K562 (cell line): Measurements from ENCODE around the gene NRSN2. TPM values are rescaled to one million over a fixed set of nuclear protein-coding genes. Genes with fewer than 3 reads are reported as not detected.

Source experiments
- CBX1 ChIP-seq: sonication (generic); IDR thresholded peaks from 2 replicates; pipeline ENCODE4 v1.6.1; 2016; ENCODE audit warnings: antibody characterized with exemption, low read depth, mild to moderate bottlenecking
- CHD1 ChIP-seq: fragments of 200-600 bp; sonication (generic); IDR thresholded peaks from one replicate; pipeline ENCODE4 v1.6.1; 2012; ENCODE audit warnings: mild to moderate bottlenecking, moderate library complexity, low read length, inconsistent platforms
- HDAC8 ChIP-seq: fragments of 450-650 bp; IDR thresholded peaks from 2 replicates; pipeline ENCODE4 v1.6.1; 2016; ENCODE audit warnings: mild to moderate bottlenecking, missing genetic modification characterization, moderate library complexity, missing compliant biosample characterization
- HDGF ChIP-seq: fragments of 450-650 bp; IDR thresholded peaks from 2 replicates; pipeline ENCODE4 v1.6.1; 2016
- MYBL2 ChIP-seq, 2 experiments: fragments of 450-650 bp in 1 of 2; sonication (generic) in 1 of 2; formaldehyde crosslinking in 1 of 2; IDR thresholded peaks; 2 replicates each; pipeline versions ENCODE4 v1.6.1 to v1.8.1; 2017 to 2022; ENCODE audit warnings: borderline replicate concordance in 1 of 2, inconsistent platforms in 1 of 2, low read depth in 1 of 2, mild to moderate bottlenecking in 1 of 2, missing genetic modification reagents in 1 of 2, moderate library complexity in 1 of 2
- NCOA4 ChIP-seq: fragments of 450-650 bp; IDR thresholded peaks from 2 replicates; pipeline ENCODE4 v1.6.1; 2018; ENCODE audit warnings: mild to moderate bottlenecking; ENCODE audit not compliant: partially characterized antibody
- NFIX ChIP-seq: fragments of 250-450 bp; sonication (Bioruptor Pico); IDR thresholded peaks from 2 replicates; pipeline ENCODE4 v1.4.0; 2020; ENCODE audit warnings: low read depth, mild to moderate bottlenecking, moderate library complexity
- POLR3A ChIP-seq: IDR thresholded peaks from 2 replicates; pipeline ENCODE4 v1.6.1; 2011; ENCODE audit warnings: borderline replicate concordance, mild to moderate bottlenecking, moderate library complexity; ENCODE audit not compliant: insufficient read length, insufficient read depth; ENCODE audit errors: extremely low read depth
- ZNF124 ChIP-seq: sonication (generic); formaldehyde crosslinking; IDR thresholded peaks from 2 replicates; pipeline ENCODE4 v1.8.1; 2022; ENCODE audit warnings: missing genetic modification reagents
- ZNF76 ChIP-seq: fragments of 250-450 bp; sonication (Bioruptor Pico); IDR thresholded peaks from 2 replicates; pipeline ENCODE4 v1.4.0; 2020; ENCODE audit warnings: mild to moderate bottlenecking, moderate library complexity, borderline replicate concordance
- polyA plus RNA-seq, 8 experiments: library from polyadenylated mRNA; depleted of rRNA in 4 of 8; stranded (reverse) in 5 of 8; unstranded in 3 of 8; fragments of >200 nt; fragmentation: Nextera tagmentation in 2 of 8; fragmentation: Illumina TruSeq in 1 of 8; extraction: Ambion mirVana in 2 of 8; extraction: Trizol in 1 of 8; gene quantifications; 2 replicates each; pipeline versions ENCODE4 v1.2.1 to v1.2.3, GENCODE V29; 2011 to 2014; ENCODE audit warnings: inconsistent platforms in 1 of 8, missing spikeins in 1 of 8
- total RNA-seq, 7 experiments: library from RNA; depleted of rRNA in 6 of 7; stranded (reverse); fragments of >200 nt in 6 of 7; fragmentation: Illumina TruSeq in 2 of 7; extraction: Trizol in 2 of 7; gene quantifications; 2 replicates each; pipeline versions ENCODE4 v1.2.1 to v1.2.3, GENCODE V29; 2011 to 2021; ENCODE audit warnings: low replicate concordance in 1 of 7
- TF ChIP-seq, protein P1 (sequence below): IDR thresholded peaks from 2 replicates; pipeline ENCODE4 v1.6.1; 2011; ENCODE audit not compliant: insufficient read length; ENCODE audit errors: extremely low read depth
- TF ChIP-seq, protein P2 (sequence below): fragments of 250-450 bp; sonication (Bioruptor Pico); IDR thresholded peaks from 2 replicates; pipeline ENCODE4 v1.5.0; 2020; ENCODE audit warnings: mild to moderate bottlenecking, borderline replicate concordance
- TF ChIP-seq, protein P3 (sequence below): sonication (generic); formaldehyde crosslinking; IDR thresholded peaks from 2 replicates; pipeline ENCODE4 v1.8.1; 2022; ENCODE audit warnings: missing genetic modification reagents
- TF ChIP-seq, protein P4 (sequence below): fragments of 450-650 bp; formaldehyde crosslinking; IDR thresholded peaks from 2 replicates; pipeline ENCODE4 v1.4.0; 2020; ENCODE audit warnings: mild to moderate bottlenecking, mixed read lengths
- TF ChIP-seq, protein P5 (sequence below): sonication (generic); formaldehyde crosslinking; IDR thresholded peaks from 2 replicates; pipeline ENCODE4 v1.8.1; 2023; ENCODE audit warnings: missing genetic modification reagents, mild to moderate bottlenecking, borderline replicate concordance

NRSN2 gene
- total and polyA plus RNA-seq, 9 of the 15 experiments (the other 6 are each of a cell fraction or from before 2014, with no cell fraction given) = 7.5 to 29.7 (median 11.1) TPM

DNA sequence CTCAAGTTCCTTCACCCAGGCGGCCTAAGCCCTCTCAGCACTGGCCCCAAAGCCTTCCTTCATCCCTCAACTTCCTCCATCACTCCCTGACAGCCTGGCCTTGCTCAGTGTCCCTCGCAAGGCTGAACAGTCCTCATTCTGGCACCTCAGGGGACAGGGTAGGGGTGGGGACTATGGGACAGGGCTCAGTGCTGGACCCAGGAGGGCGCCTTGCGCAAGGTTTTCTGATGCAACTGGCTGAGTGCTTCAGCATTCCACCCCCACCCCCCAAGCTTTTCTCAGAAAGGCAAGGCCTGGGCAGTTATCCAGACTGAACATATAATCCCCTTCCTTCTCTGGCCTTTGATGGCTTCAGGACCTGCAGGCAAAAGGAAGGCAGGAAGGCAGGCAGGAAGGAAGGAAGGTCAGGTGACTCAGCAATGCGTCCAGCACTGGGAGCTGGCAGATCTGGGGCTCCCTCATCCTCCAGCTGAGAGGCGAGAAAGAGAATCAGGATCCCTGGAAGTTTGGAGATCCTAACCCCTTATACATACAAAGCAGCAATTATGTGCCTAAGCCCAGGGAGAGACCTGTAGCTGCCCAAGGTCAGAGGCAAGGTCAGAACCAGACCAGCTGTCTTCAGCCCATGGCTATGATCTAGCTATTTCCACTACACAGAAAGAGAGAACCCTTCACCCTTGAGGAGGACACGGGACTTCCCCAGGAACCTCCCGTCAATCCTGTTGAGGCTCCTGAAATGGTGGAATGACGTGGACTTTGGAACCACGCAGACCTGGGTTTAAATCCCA is 25.0 kb downstream of the NRSN2 start (continued):
- TF ChIP-seq, protein P1, sequence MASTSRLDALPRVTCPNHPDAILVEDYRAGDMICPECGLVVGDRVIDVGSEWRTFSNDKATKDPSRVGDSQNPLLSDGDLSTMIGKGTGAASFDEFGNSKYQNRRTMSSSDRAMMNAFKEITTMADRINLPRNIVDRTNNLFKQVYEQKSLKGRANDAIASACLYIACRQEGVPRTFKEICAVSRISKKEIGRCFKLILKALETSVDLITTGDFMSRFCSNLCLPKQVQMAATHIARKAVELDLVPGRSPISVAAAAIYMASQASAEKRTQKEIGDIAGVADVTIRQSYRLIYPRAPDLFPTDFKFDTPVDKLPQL = no peak
- TF ChIP-seq, protein P2, sequence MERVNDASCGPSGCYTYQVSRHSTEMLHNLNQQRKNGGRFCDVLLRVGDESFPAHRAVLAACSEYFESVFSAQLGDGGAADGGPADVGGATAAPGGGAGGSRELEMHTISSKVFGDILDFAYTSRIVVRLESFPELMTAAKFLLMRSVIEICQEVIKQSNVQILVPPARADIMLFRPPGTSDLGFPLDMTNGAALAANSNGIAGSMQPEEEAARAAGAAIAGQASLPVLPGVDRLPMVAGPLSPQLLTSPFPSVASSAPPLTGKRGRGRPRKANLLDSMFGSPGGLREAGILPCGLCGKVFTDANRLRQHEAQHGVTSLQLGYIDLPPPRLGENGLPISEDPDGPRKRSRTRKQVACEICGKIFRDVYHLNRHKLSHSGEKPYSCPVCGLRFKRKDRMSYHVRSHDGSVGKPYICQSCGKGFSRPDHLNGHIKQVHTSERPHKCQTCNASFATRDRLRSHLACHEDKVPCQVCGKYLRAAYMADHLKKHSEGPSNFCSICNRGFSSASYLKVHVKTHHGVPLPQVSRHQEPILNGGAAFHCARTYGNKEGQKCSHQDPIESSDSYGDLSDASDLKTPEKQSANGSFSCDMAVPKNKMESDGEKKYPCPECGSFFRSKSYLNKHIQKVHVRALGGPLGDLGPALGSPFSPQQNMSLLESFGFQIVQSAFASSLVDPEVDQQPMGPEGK (CRISPR knock-in tag) = no peak
- peak; percentile 60; the same call in 1 of the 2 replicates for TF ChIP-seq ZNF76 (CRISPR knock-in tag)
- TF ChIP-seq ZNF124 (CRISPR knock-in tag) = no peak
- TF ChIP-seq, protein P3, sequence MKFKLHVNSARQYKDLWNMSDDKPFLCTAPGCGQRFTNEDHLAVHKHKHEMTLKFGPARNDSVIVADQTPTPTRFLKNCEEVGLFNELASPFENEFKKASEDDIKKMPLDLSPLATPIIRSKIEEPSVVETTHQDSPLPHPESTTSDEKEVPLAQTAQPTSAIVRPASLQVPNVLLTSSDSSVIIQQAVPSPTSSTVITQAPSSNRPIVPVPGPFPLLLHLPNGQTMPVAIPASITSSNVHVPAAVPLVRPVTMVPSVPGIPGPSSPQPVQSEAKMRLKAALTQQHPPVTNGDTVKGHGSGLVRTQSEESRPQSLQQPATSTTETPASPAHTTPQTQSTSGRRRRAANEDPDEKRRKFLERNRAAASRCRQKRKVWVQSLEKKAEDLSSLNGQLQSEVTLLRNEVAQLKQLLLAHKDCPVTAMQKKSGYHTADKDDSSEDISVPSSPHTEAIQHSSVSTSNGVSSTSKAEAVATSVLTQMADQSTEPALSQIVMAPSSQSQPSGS (CRISPR knock-in tag) = no peak
- TF ChIP-seq, protein P4, sequence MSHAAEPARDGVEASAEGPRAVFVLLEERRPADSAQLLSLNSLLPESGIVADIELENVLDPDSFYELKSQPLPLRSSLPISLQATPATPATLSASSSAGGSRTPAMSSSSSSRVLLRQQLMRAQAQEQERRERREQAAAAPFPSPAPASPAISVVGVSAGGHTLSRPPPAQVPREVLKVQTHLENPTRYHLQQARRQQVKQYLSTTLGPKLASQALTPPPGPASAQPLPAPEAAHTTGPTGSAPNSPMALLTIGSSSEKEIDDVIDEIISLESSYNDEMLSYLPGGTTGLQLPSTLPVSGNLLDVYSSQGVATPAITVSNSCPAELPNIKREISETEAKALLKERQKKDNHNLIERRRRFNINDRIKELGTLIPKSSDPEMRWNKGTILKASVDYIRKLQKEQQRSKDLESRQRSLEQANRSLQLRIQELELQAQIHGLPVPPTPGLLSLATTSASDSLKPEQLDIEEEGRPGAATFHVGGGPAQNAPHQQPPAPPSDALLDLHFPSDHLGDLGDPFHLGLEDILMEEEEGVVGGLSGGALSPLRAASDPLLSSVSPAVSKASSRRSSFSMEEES (CRISPR knock-in tag) = no peak; the same call in 1 of the 2 replicates
- no peak for TF ChIP-seq HDGF
- peak; percentile 17 for TF ChIP-seq CHD1
- no peak; the same call in none of the 2 replicates for TF ChIP-seq HDAC8 (tag)
- TF ChIP-seq, protein P5, sequence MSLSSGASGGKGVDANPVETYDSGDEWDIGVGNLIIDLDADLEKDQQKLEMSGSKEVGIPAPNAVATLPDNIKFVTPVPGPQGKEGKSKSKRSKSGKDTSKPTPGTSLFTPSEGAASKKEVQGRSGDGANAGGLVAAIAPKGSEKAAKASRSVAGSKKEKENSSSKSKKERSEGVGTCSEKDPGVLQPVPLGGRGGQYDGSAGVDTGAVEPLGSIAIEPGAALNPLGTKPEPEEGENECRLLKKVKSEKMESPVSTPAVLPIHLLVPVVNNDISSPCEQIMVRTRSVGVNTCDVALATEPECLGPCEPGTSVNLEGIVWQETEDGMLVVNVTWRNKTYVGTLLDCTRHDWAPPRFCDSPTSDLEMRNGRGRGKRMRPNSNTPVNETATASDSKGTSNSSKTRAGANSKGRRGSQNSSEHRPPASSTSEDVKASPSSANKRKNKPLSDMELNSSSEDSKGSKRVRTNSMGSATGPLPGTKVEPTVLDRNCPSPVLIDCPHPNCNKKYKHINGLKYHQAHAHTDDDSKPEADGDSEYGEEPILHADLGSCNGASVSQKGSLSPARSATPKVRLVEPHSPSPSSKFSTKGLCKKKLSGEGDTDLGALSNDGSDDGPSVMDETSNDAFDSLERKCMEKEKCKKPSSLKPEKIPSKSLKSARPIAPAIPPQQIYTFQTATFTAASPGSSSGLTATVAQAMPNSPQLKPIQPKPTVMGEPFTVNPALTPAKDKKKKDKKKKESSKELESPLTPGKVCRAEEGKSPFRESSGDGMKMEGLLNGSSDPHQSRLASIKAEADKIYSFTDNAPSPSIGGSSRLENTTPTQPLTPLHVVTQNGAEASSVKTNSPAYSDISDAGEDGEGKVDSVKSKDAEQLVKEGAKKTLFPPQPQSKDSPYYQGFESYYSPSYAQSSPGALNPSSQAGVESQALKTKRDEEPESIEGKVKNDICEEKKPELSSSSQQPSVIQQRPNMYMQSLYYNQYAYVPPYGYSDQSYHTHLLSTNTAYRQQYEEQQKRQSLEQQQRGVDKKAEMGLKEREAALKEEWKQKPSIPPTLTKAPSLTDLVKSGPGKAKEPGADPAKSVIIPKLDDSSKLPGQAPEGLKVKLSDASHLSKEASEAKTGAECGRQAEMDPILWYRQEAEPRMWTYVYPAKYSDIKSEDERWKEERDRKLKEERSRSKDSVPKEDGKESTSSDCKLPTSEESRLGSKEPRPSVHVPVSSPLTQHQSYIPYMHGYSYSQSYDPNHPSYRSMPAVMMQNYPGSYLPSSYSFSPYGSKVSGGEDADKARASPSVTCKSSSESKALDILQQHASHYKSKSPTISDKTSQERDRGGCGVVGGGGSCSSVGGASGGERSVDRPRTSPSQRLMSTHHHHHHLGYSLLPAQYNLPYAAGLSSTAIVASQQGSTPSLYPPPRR (CRISPR knock-in tag) = no peak
- no peak for TF ChIP-seq NFIX
- no peak for TF ChIP-seq CBX1
- TF ChIP-seq NCOA4 = no peak
- no peak for TF ChIP-seq POLR3A
- TF ChIP-seq MYBL2 (IDR thresholded peaks at IDR 0.05; ENCODE audit: low read depth) = no peak
- no peak for TF ChIP-seq MYBL2 (CRISPR knock-in tag; IDR thresholded peaks at IDR 0.05; ENCODE audit: borderline replicate concordance)
